K562 (cell line): Measurements from ENCODE around the gene PEX11A. TPM values are rescaled to one million over a fixed set of nuclear protein-coding genes. Genes with fewer than 3 reads are reported as not detected.

Experiments
- ATAC-seq: fragments of 200-7000 bp; cut with Tn5 transposase; 3 replicates; pipeline ENCODE4 v1.9.1; 2020; ENCODE audit warnings: moderate library complexity
- BruUV-seq: library from RNA; stranded (reverse); fragments of 400-500 nt; replicated peaks from 2 replicates; lab custom pipeline; 2021; lab: Mats Ljungman, UMichigan
- CTCF ChIA-PET: fragments of 300-600 bp; formaldehyde crosslinking; extraction: SDS; loops from one replicate; lab custom pipeline; 2021; ENCODE audit warnings: low intra/inter-chr PET ratio; lab: Yijun Ruan, JAX
- POLR2A ChIA-PET: fragments of 300-600, 350-650 bp; sonication (Branson Sonifier 250); formaldehyde crosslinking; extraction: SDS; loops from one replicate; lab custom pipeline; 2021; ENCODE audit warnings: antibody characterized with exemption, inconsistent platforms; lab: Yijun Ruan, JAX
- DNase-seq, 4 experiments: peaks; one replicate each; pipeline versions ENCODE4 v3.0.0 to v3.0.0-alpha.2; 2011 to 2018; ENCODE audit warnings: low spot score in 3 of 4, mixed read lengths in 3 of 4; ENCODE audit errors: extremely low read depth in 1 of 4
- FAIRE-seq: peaks from 2 replicates; lab custom pipeline; 2011; peaks lifted over from hg19 to GRCh38; lab: Jason Lieb, UNC
- H2AFZ ChIP-seq: 2 replicates; pipeline ENCODE4 v1.6.0; 2011; ENCODE audit warnings: low read depth, low read length, control low read depth, inconsistent platforms
- H3K27ac ChIP-seq: fragments of 200-600 bp; 3 replicates; pipeline ENCODE4 v1.8.0; 2011; ENCODE audit warnings: low read depth, mild to moderate bottlenecking, control low read depth, inconsistent platforms, low read length, moderate library complexity, mixed read lengths; ENCODE audit errors: extremely low read depth
- H3K27me3 ChIP-seq, 2 experiments: fragments of 300-600 bp in 1 of 2; 2 replicates in 1 of 2; 3 replicates in 1 of 2; pipeline versions ENCODE4 v1.6.0 to v1.8.0; 2011; ENCODE audit warnings: inconsistent platforms in 2 of 2, low read length in 2 of 2, mild to moderate bottlenecking in 1 of 2, mixed read lengths in 1 of 2, moderate library complexity in 1 of 2; ENCODE audit not compliant: control insufficient read depth in 2 of 2, insufficient read depth in 2 of 2
- H3K36me3 ChIP-seq: fragments of 300-600 bp; 3 replicates; pipeline ENCODE4 v1.8.0; 2011; ENCODE audit warnings: mild to moderate bottlenecking, low read length, inconsistent platforms; ENCODE audit not compliant: control insufficient read depth, insufficient read depth
- H3K4me1 ChIP-seq, 2 experiments: fragments of 200-600 bp in 1 of 2; replicated peaks in 1 of 2; 2 replicates in 1 of 2; 3 replicates in 1 of 2; pipeline versions ENCODE4 v1.5.1 to v1.8.0; 2011; ENCODE audit warnings: inconsistent platforms in 2 of 2, low read length in 2 of 2, mild to moderate bottlenecking in 1 of 2, mixed read lengths in 1 of 2, moderate library complexity in 1 of 2; ENCODE audit not compliant: control insufficient read depth in 2 of 2, insufficient read depth in 2 of 2
- H3K4me2 ChIP-seq: 2 replicates; pipeline ENCODE4 v1.6.1; 2011; ENCODE audit warnings: low read length, control low read depth, inconsistent platforms, mixed read lengths; ENCODE audit not compliant: insufficient read depth
- H3K4me3 ChIP-seq: fragments of 200-600 bp; sonication (generic), shearing (Covaris generic); 2 replicates; pipeline ENCODE4 v1.5.1; 2016; ENCODE audit warnings: control low read depth, inconsistent platforms
- H3K79me2 ChIP-seq: fragments of 200-600 bp; 3 replicates; pipeline ENCODE4 v1.8.0; 2011; ENCODE audit warnings: low read length, inconsistent platforms; ENCODE audit not compliant: control insufficient read depth, insufficient read depth
- H3K9ac ChIP-seq, 2 experiments: 2 replicates each; pipeline versions ENCODE4 v1.6.0 to v1.6.1; 2011; ENCODE audit warnings: low read depth in 2 of 2, low read length in 2 of 2, control low read depth in 1 of 2, inconsistent platforms in 1 of 2, mild to moderate bottlenecking in 1 of 2, mixed read lengths in 1 of 2; ENCODE audit not compliant: insufficient read depth in 1 of 2
- H3K9me1 ChIP-seq: one replicate; pipeline ENCODE4 v1.6.0; 2011; ENCODE audit warnings: inconsistent platforms, mild to moderate bottlenecking, low read length, moderate library complexity; ENCODE audit not compliant: control insufficient read depth, insufficient read depth
- H3K9me3 ChIP-seq: replicated peaks from 2 replicates; pipeline ENCODE4 v1.5.1; 2011; ENCODE audit warnings: low read depth, low read length, inconsistent platforms; ENCODE audit not compliant: control insufficient read depth, insufficient read depth
- H4K20me1 ChIP-seq: replicated peaks from 2 replicates; pipeline ENCODE4 v1.6.1; 2011; ENCODE audit warnings: low read length, inconsistent platforms, mixed read lengths; ENCODE audit not compliant: control insufficient read depth, insufficient read depth
- ETV5 ChIP-seq: sonication (generic); formaldehyde crosslinking; IDR thresholded peaks from 2 replicates; pipeline ENCODE4 v1.4.0; 2020; ENCODE audit warnings: low read depth, mild to moderate bottlenecking, missing genetic modification reagents
- GABPB2 ChIP-seq: fragments of 250-450 bp; sonication (Bioruptor Pico); conservative IDR thresholded peaks from 2 replicates; pipeline ENCODE4 v1.5.1; 2021; ENCODE audit warnings: mild to moderate bottlenecking
- MEF2A ChIP-seq: IDR thresholded peaks from 2 replicates; pipeline ENCODE4 v1.6.1; 2011; ENCODE audit warnings: low read depth, mild to moderate bottlenecking, low read length, moderate library complexity; ENCODE audit not compliant: control insufficient read depth
- NFE2L1 ChIP-seq: fragments of 450-650 bp; IDR thresholded peaks from 2 replicates; pipeline ENCODE4 v1.6.1; 2016; ENCODE audit warnings: missing genetic modification characterization, low read depth, mild to moderate bottlenecking, missing compliant biosample characterization, moderate library complexity, borderline replicate concordance
- NR2C1 ChIP-seq, 2 experiments: fragments of 450-650 bp; IDR thresholded peaks; 2 replicates each; pipeline ENCODE4 v1.6.1; 2017; ENCODE audit warnings: mild to moderate bottlenecking in 2 of 2, antibody characterized with exemption in 1 of 2, inconsistent platforms in 1 of 2, missing compliant biosample characterization in 1 of 2, missing genetic modification characterization in 1 of 2
- RBM34 ChIP-seq: fragments of 200-400 bp; formaldehyde crosslinking; IDR thresholded peaks from 2 replicates; pipeline ENCODE4 v1.6.1; 2018; ENCODE audit warnings: low read length, borderline replicate concordance; ENCODE audit not compliant: insufficient read depth
- SREBF1 ChIP-seq: fragments of 150-350 bp; IDR thresholded peaks from 2 replicates; pipeline ENCODE4 v1.6.1; 2014; ENCODE audit warnings: antibody characterized with exemption, low read depth, low read length, borderline replicate concordance
- TFAM ChIP-seq: fragments of 250-450 bp; sonication (Bioruptor Pico); conservative IDR thresholded peaks from 2 replicates; pipeline ENCODE4 v1.5.0; 2021; ENCODE audit warnings: mild to moderate bottlenecking, moderate library complexity
- ZNF507 ChIP-seq: conservative IDR thresholded peaks from 2 replicates; pipeline ENCODE4 v1.6.1; 2017; ENCODE audit warnings: missing genetic modification characterization, missing compliant biosample characterization
- ZNF583 ChIP-seq: fragments of 250-450 bp; sonication (Bioruptor Pico); IDR thresholded peaks from 2 replicates; pipeline ENCODE4 v1.4.0; 2020
- WGBS: fragments of 100-300 bp; shearing (Covaris generic); methylation state at CpG from one replicate; pipeline ENCODE4 v1.1.6; 2016; ENCODE audit warnings: low coverage, mixed read lengths; ENCODE audit not compliant: insufficient coverage; ENCODE audit errors: missing lambda C conversion rate; 5-methylcytosine and 5-hydroxymethylcytosine counted together
- in situ Hi-C: fragments of 300-500 bp; cut with MboI; formaldehyde crosslinking; loops from 4 replicates; pipeline ENCODE4 v1.15.0; 2018; ENCODE audit warnings: inconsistent platforms, mixed read lengths
- intact Hi-C: fragments of 100-400 bp; cut with micrococcal nuclease; formaldehyde crosslinking; loops from 2 replicates; pipeline ENCODE4 v1.14.2; 2022
- polyA plus RNA-seq, 8 experiments: library from polyadenylated mRNA; depleted of rRNA in 4 of 8; stranded (reverse) in 5 of 8; unstranded in 3 of 8; fragments of >200 nt; fragmentation: Nextera tagmentation in 2 of 8; fragmentation: Illumina TruSeq in 1 of 8; extraction: Ambion mirVana in 2 of 8; extraction: Trizol in 1 of 8; gene quantifications; 2 replicates each; pipeline versions ENCODE4 v1.2.1 to v1.2.3, GENCODE V29; 2011 to 2014; ENCODE audit warnings: inconsistent platforms in 1 of 8, missing spikeins in 1 of 8
- total RNA-seq, 7 experiments: library from RNA; depleted of rRNA in 6 of 7; stranded (reverse); fragments of >200 nt in 6 of 7; fragmentation: Illumina TruSeq in 2 of 7; extraction: Trizol in 2 of 7; gene quantifications; 2 replicates each; pipeline versions ENCODE4 v1.2.1 to v1.2.3, GENCODE V29; 2011 to 2021; ENCODE audit warnings: low replicate concordance in 1 of 7
- TF ChIP-seq, protein P1 (sequence below): sonication (generic); formaldehyde crosslinking; IDR thresholded peaks from 2 replicates; pipeline ENCODE4 v1.8.0; 2022; ENCODE audit warnings: missing genetic modification reagents, mild to moderate bottlenecking, borderline replicate concordance

Gene PEX11A
- total and polyA plus RNA-seq, 9 of the 15 experiments (the other 6 are each of a cell fraction or from before 2014, with no cell fraction given) = not detected

DNA sequence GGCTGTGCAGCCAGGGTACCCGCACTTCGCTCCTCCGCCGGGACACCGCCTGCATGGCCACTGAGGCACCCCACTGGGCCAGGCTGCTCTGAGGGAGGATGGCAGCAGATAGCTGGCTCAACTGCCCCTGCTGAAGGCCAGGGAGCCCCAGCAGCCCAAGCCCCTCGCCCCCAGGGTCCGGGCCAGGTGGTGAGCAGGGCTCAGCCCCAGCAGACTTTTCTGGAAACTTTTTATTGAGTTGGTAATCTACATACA is 22.9 kb downstream of the PEX11A start:
- 4% methylated on average over 7 of the region's 7 CpGs for WGBS
- H3K4me1 ChIP-seq = peaks cover 0 to 20% of the 10 kb centered on the region in 2 experiments; a peak in 3 of 5 replicates
- no peaks in the 10 kb centered on the region for H4K20me1 ChIP-seq
- intact Hi-C loops = no loop called here
- no peaks in the 10 kb centered on the region for H3K79me2 ChIP-seq
- H3K4me2 ChIP-seq = no peak overlapping the region
- no peak for DNase-seq
- H3K4me3 ChIP-seq = no peak overlapping the region
- no peak for FAIRE-seq
- H3K27me3 ChIP-seq = peaks cover 16 to 81% of the 10 kb centered on the region in 2 experiments
- no peaks in the 10 kb centered on the region for H3K9me3 ChIP-seq
- in situ Hi-C loops = no loop called here
- ChIA-PET POLR2A (no interaction called here), CTCF (no interaction called here)
- no TSS peak for BruUV-seq
- no peak overlapping the region for H2AFZ ChIP-seq
- TF ChIP-seq GABPB2 (CRISPR knock-in tag) (no peak), ZNF507 (tag) (no peak), ETV5 (CRISPR knock-in tag) (no peak)
- H3K36me3 ChIP-seq = no peaks in the 10 kb centered on the region
- no peak overlapping the region for H3K27ac ChIP-seq
- H3K9me1 ChIP-seq = no peaks in the 10 kb centered on the region
- ATAC-seq = no peak
- no peak overlapping the region for H3K9ac ChIP-seq

DNA sequence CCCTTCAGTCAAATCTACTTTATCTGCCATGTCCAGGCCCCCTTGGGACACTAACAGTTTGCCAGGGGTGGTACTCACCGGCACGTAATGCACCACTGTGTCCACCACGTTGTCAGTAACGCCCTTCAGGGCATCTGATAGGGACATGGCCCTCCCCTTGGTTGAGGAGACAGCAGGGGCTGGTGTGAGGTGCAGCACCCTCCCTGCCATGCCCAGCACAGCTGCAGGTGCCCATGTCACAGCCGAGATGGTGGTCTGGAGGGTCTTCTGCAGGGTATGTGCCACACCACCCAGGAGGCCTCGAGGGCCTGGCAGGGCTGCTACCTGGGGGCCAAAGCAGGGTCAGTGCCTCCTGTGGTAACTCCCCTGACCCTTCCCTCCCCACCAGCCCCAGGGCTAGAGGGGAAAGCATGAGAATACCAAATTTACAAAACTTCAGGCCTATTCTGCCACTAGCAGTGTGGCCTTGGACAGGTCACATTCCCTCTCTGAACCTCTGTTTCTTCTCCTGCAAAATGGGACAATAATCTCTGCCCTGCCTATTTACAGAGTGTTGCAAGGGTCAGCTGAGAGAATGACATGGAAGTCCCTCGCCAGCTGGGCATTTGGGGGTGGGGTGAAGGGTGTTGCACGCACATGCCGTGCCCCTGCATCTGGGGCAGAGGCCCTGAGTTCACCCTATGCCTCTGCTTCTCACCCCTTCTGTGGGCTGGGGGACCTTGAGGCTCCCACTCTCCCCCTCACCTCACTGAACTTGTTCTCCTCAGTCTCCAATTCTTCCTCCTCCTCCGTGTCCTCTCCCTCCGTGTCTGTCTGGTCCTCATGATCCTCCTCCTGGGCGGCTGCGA is 23.5 kb downstream of the PEX11A start:
- no peaks in the 10 kb centered on the region for H3K79me2 ChIP-seq
- in situ Hi-C loops = no loop called here
- peaks cover 20 to 81% of the 10 kb centered on the region in 2 experiments for H3K27me3 ChIP-seq
- H3K4me1 ChIP-seq = peaks cover 0 to 18% of the 10 kb centered on the region in 2 experiments; a peak in 3 of 5 replicates
- BruUV-seq = no TSS peak
- DNase-seq (no peak), ATAC-seq (no peak), FAIRE-seq (no peak)
- CTCF ChIA-PET = no interaction called here
- H3K27ac ChIP-seq = no peak overlapping the region
- no peaks in the 10 kb centered on the region for H4K20me1 ChIP-seq
- POLR2A ChIA-PET = no interaction called here
- no peaks in the 10 kb centered on the region for H3K9me1 ChIP-seq
- under 1% methylated on average over 11 of the region's 13 CpGs for WGBS
- no peak overlapping the region for H3K9ac ChIP-seq
- intact Hi-C loops = no loop called here
- no peaks in the 10 kb centered on the region for H3K9me3 ChIP-seq
- H3K36me3 ChIP-seq = no peaks in the 10 kb centered on the region
- H3K4me3 ChIP-seq = no peak overlapping the region
- H3K4me2 ChIP-seq = no peak overlapping the region
- H2AFZ ChIP-seq = no peak overlapping the region
- TF ChIP-seq TFAM (CRISPR knock-in tag) = no peak
- no peak for TF ChIP-seq RBM34
- TF ChIP-seq NR2C1 (IDR thresholded peaks at IDR 0.05) = no peak
- no peak for TF ChIP-seq NR2C1 (tag; IDR thresholded peaks at IDR 0.05)
- TF ChIP-seq NFE2L1 (tag) = no peak
- TF ChIP-seq ZNF583 = no peak
- TF ChIP-seq MEF2A = no peak
- TF ChIP-seq, protein P1, sequence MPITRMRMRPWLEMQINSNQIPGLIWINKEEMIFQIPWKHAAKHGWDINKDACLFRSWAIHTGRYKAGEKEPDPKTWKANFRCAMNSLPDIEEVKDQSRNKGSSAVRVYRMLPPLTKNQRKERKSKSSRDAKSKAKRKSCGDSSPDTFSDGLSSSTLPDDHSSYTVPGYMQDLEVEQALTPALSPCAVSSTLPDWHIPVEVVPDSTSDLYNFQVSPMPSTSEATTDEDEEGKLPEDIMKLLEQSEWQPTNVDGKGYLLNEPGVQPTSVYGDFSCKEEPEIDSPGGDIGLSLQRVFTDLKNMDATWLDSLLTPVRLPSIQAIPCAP (CRISPR knock-in tag) = no peak
- TF ChIP-seq SREBF1 = no peak
